HEK293 (cell line): ENCODE data around the gene NCK2.

Source experiments
- CTCF ChIP-seq: fragments of 450-650 bp; formaldehyde crosslinking; IDR thresholded peaks from 2 replicates; pipeline ENCODE4 v1.5.1; 2016; ENCODE audit warnings: missing biosample characterization, missing genetic modification characterization
- PBX3 ChIP-seq: sonication (generic); formaldehyde crosslinking; IDR thresholded peaks from 2 replicates; pipeline ENCODE4 v1.8.1; 2022; ENCODE audit warnings: mild to moderate bottlenecking, moderate library complexity, missing genetic modification reagents
- PRDM10 ChIP-seq: fragments of 450-650 bp; formaldehyde crosslinking; IDR thresholded peaks from 2 replicates; pipeline ENCODE4 v1.5.1; 2016; ENCODE audit warnings: missing biosample characterization, missing genetic modification characterization
- REPIN1 ChIP-seq: fragments of 450-650 bp; formaldehyde crosslinking; IDR thresholded peaks from 2 replicates; pipeline ENCODE4 v1.5.1; 2017; ENCODE audit warnings: missing biosample characterization, missing genetic modification characterization, low read depth
- ZBTB1 ChIP-seq: fragments of 450-650 bp; formaldehyde crosslinking; IDR thresholded peaks from 2 replicates; pipeline ENCODE4 v1.5.1; 2016; ENCODE audit warnings: missing biosample characterization, missing genetic modification characterization
- ZNF473 ChIP-seq: fragments of 450-650 bp; formaldehyde crosslinking; IDR thresholded peaks from 2 replicates; pipeline ENCODE4 v1.5.1; 2017; ENCODE audit warnings: missing biosample characterization, missing genetic modification characterization
- ZNF530 ChIP-seq: fragments of 450-650 bp; formaldehyde crosslinking; IDR thresholded peaks from 2 replicates; pipeline ENCODE4 v1.5.1; 2016; ENCODE audit warnings: low read depth, missing biosample characterization, missing genetic modification characterization
- ZNF623 ChIP-seq: fragments of 450-650 bp; formaldehyde crosslinking; IDR thresholded peaks from 2 replicates; pipeline ENCODE4 v1.5.1; 2016; ENCODE audit warnings: missing biosample characterization, missing genetic modification characterization
- ZNF704 ChIP-seq: fragments of 450-650 bp; formaldehyde crosslinking; IDR thresholded peaks from 2 replicates; pipeline ENCODE4 v1.5.1; 2016; ENCODE audit warnings: missing biosample characterization, missing genetic modification characterization
- ZNF768 ChIP-seq: fragments of 450-650 bp; formaldehyde crosslinking; IDR thresholded peaks from 2 replicates; pipeline ENCODE4 v1.5.1; 2018; ENCODE audit warnings: missing biosample characterization, mild to moderate bottlenecking, missing genetic modification characterization

- TF ChIP-seq ZNF623 (tag by site-specific recombination) (no peak), REPIN1 (tag by site-specific recombination) (no peak), PRDM10 (tag by site-specific recombination) (no peak), CTCF (tag by site-specific recombination) (no peak), ZNF768 (tag by site-specific recombination) (no peak), ZNF473 (tag by site-specific recombination) (no peak), ZNF704 (no peak), ZNF530 (tag by site-specific recombination) (no peak), PBX3 (CRISPR knock-in tag) (no peak), ZBTB1 (tag by site-specific recombination) (no peak)
Measured at GRCh38 chr2:105936954-105937353, 192.2 kb downstream of the NCK2 start.
